HG02610 (cell line): ENCODE measurements around the gene B4GALT3.
"Not testable (repeated sequence)": the region's sequence is repeated elsewhere in the genome, so short reads cannot be mapped to it uniquely, and the experiment has no call there.

Source experiments
- ATAC-seq: cut with Tn5 transposase; IDR thresholded peaks from one replicate; pipeline ENCODE4 v1.9.1; 2021; ENCODE audit warnings: mild to moderate bottlenecking, moderate library complexity; ENCODE audit not compliant: unreplicated experiment

B4GALT3 gene

DNA sequence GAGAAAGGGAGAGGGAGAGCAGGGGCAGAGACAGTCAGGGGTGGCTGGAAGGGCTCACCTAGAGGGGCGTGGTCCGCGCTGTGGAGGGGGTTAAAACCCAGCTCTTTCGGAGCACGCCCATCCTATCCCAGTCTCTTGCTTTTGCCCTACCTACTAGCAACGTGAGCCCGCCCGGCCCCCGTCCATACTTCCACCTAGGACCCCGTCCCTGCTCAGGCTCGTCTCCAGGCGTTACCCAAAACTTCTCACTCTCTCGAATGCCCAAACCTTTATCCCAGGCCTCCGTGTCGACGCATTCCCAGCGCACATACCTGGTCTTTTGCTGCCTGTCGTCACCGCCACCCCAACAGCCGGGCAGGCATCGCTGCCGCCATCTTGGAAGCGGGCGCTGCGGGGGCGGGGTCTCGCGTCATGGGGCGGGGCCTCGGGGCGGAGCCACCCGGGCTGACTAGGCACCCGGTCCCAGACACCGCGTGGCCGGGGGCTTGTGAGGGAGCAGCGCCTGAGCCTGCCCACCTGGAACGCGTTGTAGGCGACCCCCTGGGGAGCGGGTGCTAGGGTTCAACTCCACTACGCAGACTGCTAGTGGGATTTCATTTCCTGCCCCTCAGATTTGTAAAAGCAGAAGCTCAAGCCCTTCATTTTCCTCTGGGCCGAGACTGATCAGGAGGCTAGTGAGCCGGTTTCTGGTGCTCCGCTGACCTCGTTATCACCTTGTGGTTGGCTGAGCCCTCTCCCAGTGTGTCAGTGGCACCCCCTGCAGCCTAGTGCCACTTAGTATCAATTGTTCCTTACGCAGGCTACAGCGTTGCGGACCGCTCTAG lies at the start of gene B4GALT3:
Gene B4GALT3 (minus strand): TSS at position 396 of the 824 bp plus-strand sequence. CDS start 1,447 bp downstream, outside the sequence.
- peak; percentile 79 for ATAC-seq

DNA sequence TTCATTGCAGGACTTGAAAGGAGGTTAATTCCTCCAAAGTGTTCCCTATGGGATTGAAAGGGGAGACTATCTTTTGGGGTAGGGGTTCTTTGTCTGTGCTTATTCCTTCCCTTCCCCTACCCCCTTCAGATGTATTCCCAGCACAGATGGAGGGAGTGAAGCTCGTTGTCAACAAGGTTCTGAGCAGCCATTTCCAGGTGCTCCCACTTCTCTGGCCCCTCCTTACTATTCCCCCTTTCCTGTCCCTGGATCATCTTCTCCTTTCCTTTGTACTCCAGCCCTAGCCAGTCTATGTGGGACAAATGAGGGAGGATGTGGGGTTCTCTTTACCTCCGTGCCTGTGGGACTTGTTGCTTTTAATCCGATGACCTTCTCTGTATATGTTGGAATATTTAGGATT lies 49.5 kb upstream of the B4GALT3 start:
- ATAC-seq, result no peak

DNA sequence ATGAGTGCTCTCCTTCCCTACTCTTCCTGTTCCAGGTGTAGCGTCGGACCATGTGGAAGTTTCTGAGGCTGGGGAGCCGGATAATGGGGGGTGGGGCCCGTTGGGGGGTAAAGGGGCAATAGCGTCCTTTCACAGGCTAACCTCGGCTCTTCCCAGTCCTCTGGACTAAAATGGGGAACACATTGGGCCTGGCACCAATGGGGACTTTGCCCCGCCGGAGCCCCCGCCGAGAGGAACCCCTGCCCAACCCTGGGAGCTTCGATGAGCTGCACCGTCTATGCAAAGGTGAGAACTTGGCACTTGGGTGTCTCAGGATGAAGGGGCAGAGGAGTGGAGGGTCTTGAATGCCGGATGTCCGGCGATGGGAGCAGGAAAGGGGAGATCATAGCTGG lies 49.0 kb upstream of the B4GALT3 start:
- no peak for ATAC-seq

DNA sequence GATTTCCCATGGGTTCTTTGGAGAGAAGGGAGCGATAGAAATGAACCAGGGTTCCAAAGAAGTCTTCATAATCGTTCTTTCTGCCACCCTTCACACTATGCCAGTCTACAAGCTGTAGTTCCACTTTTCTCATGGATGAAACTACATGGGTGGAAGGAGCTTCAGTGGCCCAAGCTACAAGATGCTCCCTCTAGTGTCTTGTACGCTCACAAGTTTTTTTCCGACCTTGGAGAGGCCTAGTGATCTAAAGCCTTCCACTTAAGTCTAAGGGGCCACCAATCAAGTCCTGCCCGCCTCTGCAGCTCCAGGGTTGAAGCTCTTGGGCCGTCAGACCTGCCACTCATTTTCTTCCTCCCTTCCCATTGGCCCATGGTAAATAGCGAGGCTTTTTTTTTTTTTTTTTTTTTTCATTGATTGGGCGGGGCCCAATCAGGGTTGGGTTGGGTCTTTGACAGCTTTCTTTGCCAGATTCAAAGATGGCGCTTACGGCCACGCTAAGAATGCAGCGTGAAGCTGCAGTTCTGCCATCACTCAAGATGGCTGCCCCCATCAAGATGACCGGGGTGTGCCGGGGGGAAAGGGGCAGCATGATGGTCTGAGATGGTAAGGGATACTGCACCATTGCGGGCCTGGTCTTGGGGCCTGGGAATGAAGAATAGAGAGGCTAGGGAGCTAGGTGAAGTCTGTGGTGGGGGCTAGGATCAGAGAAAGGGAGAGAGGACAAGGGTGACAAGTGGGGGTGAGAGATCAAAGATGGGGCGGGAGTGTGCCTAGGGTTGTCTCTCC lies 48.4 kb upstream of the B4GALT3 start, which contains the start of gene TOMM40L:
Gene TOMM40L (plus strand): TSS at position 527 of the 786 bp plus-strand sequence. CDS start 430 bp downstream, outside the sequence.
- ATAC-seq, result peak; percentile 96

DNA sequence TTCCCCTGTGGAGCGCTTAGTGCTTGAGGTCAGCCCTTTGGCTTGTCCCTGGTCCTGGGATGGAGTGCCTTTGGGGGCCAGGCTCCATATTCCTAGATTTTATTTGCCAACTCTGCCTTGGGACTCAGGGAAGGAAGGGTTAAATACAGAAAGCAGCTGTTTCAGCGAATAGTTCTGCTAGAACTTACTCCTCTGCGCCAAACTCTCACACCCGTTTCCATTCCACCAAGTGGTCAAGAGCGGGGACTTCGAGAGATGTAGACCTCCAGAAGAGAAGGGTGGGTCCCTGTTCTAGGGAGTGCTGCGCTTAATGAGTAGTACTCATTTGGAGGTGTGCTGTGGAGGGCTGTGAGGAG lies 47.8 kb upstream of the B4GALT3 start:
- peak; percentile 2 for ATAC-seq

DNA sequence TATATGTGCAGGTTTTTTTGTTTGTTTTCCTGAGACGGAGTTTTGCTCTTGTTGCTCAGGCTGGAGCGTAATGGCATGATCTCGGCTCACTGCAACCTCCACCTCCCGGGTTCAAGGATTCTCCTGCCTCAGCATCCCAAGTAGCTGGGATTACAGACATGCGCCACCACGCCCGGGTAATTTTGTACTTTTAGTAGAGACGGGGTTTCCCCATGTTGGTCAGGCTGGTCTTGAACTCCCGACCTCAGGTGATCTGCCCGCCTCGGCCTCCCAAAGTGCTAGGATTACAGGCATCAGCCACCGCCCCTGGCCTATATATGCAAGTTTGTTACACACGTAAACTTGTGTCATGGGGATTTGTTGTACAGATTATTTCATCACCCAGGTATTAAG lies 47.4 kb upstream of the B4GALT3 start:
- ATAC-seq, result not testable (repeated sequence)

DNA sequence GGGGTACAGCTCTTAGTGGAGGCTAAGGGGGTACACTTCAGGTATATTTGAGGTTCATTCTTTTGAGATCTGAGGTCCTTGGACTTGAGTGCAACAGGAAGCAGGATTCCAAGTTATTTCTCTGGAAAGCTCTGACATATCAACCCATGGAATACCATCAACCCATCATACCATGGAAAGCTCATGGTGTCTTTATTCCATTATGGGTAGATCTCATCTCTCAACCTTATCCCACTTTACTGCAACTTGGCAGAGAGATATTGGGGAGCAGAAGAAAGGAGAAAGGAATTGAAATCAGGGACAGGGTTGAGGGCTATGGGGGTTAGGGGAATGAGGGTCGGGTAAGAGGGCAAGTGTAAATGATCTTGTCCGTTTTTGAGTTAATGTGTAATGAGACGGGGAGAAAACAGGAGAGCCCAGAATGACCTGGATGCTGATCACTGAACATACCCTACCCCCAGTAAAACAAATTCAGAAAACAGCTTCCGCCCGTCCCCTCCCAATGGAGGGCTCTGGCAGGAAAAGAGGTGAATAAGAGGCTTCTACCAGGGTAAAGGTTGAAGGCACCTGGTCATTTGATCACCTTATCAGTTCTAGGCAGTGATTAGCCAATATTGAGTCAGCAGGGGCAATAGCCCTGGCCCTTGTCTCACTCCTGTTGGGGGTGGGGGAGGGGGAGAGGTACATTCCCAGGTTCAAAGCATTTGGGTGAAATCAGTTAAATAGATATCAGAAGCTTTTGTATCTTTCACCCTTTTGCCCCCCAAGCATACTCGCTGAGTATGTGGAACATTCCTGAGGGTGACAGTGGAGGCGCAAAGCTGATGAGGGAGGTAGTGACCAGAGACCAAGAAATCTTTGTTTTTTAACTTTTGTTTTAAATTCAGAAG lies 46.7 kb upstream of the B4GALT3 start:
- no peak for ATAC-seq

DNA sequence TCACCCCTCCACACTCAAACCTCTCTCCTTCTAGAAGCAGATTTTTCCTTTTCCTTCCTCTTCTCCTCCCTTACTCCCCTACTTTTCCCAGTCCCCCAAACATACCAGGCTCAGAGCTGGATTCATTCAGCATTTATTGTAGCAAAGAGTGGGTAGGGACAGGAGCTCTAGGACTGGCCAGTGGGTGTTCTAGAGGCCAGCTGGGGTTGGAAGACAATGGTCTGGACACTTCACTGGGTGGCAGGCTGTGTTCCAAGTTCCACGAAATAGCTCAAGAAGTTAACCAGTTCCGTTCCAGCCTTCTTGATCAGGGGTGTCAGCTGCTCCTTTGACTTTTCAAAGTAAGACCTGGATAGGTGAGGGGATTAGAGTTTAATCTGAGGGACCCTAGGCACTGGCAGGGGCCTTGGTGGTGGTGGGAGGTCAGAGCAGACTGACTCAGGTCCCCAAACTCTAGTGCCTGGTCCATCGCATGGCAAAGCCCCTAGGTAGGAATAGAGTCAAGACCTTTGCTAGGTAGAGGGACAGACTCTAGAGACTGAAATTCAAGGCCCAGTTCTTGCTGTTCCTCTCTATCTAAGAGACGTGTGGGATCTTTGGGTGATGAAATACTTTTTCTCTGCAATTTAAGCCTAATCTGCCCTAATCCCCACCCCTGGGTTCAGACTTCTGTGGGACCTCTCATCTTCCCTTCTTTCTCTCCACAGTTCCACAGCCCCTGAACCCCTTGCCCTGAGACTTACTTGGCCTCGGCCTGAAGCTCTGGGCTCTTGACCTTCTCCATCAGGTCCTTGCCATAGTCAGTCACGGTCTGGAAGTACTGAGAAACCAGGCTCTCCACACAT lies 45.1 kb upstream of the B4GALT3 start:
- ATAC-seq, result no peak

DNA sequence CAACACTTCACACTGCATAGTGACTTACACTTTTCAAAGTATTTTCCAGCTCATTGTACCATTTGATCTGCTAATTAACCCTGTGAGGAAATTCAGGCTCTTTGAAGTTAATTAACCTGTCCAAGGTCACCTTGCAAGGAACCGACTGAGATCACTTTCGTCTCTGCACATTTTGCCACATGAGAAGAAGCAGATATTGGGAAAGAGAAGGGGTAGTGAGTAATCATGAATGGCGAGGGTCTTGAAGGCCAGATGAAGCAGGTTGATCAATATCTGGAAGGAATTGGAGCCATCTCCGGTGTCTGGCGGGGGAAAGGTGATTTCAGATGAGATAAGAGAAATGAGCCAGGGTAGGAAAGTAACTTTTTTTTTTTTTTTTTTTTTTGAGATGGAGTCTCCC lies 42.7 kb upstream of the B4GALT3 start:
- no peak for ATAC-seq

DNA sequence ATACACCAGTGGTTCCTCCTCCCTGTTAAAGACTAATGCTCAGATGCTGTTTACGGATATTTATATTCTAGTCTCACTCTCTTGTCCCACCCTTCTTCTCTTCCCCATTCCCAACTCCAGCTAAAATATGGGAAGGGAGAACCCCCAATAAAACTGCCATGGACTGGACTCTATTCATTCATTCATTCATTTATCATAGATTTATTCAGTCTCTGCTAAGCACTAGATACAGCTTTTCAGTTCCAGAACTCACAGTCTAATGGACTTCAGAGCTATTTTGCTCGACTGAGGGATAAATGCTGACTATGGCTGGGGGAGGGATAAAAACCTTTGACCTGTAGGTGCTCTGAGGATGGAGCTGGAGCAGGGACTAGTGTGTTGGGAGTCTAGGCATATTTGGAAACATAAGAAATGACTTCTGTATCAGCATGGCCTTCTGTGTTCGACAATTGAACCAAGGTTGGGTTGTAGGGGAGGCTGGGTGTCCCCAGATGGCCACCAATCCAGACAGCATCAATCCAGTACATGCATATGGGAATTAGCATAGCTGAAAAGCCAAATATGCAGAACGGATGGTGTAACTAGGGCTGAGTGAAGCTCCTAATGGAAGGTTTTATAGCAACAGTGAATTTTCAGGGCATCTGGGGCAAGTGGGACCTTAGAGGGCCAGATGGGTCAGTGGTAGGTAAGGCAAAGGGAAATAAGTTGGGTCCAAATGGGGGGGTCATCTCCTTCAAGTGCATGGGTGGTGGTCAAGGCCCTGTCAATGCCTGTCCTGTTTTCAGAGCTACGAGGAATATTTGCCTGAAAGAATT lies 42.0 kb upstream of the B4GALT3 start:
- ATAC-seq, result no peak

DNA sequence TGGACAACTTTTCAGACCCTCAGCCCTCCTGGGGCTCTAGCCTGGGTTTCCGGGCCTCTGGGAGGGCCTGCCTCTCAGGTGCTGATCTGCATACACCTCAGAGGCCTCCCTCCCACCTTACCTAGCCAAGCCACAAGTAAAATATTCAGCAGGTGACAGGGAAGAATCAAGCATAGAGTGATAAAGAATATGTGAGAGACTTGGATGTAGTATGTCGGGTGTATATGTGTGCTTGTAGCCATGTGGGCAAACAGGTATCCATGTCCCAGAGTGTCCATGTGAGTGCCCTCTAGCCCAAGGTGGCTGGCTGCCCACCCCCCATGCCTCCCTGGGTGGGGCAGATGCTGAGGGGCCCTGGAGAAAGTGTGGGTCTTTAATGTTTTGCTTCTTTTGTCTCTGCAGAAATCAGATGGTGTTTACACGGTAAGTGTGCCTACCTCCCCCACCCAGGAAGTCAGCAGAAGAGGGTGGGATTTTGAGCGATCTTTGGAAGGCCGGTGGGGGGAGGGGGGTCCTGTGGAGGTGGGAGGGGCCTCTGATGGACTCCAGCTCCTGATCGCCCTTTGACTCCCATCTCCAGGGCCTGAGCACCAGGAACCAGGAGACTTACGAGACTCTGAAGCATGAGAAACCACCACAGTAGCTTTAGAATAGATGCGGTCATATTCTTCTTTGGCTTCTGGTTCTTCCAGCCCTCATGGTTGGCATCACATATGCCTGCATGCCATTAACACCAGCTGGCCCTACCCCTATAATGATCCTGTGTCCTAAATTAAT lies 41.2 kb upstream of the B4GALT3 start:
- ATAC-seq, result no peak

DNA sequence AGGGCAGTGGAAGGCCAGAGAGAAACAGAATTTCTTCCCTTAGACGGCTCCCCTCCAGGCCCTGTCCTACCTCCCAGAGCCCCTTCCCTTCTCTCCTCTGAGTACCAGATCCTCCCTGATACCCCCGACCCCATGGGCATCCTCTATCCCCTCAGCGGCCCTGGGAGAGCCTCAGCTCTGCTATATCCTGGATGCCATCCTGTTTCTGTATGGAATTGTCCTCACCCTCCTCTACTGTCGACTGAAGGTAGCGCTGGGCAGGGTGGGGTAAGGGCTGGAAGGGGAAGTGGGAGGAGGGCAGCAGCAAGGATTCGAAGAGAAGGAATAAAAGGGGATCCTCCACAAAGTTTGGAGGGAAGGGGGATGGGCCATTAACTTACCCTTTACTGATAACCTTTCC lies 40.5 kb upstream of the B4GALT3 start:
- ATAC-seq, result no peak

DNA sequence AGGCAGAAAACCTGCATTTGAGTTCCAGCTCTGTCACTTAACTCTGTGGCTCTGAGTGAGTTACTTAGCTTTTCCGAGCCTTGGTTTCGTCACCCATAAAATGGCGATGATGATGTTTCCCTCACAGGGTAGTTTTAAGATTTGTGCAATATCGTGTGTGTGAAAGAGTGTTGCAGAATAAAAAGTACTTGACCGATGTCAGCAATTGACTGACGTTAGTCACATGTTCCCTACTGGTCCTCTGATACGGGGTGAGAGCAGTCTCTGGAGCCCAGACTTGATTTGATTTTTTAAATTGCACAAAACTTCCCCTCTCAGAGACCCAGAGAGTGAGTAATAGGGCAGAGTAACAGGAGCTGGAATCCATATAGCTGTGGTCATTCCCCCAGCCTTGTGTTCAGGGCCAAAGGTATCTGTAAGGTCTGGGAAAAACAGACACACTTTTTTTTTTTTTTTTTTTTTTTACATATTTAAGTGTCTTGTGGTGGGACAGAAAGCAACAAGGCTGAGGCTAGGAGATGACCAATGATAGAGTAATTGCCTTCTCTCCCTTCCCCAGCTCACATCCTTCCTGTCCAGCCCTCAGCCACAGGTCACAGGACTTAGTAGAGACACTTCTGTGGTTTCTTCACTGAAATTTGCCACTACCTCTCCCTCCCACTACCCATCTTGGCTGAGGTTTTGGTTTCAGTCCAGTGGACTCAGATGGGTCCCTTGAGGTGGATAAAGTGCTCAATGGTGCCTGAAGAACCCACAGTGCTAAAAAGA lies 39.8 kb upstream of the B4GALT3 start:
- peak; percentile 78 for ATAC-seq

DNA sequence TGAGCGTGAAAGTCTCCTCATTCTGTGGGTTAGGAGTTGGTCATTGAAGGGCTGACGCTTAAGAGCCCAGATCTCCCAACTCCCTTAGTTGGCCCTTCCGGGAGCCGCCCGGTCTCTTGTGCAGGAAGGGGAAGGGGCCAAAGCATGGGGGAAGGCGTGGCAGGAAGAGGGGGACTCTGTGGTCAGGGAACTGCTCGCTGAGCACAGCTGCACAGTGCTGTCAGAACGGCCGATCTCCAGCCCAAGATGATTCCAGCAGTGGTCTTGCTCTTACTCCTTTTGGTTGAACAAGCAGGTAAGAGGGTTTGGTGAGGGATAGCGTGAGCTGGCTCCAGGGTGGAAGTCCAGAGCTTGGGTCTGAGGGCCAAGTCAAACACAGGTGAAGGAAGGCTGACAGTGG lies 37.8 kb upstream of the B4GALT3 start, which contains the start of gene FCER1G:
Gene FCER1G (plus strand): TSS at position 220 of the 400 bp plus-strand sequence. CDS start 27 bp downstream, at position 247.
- no peak for ATAC-seq

DNA sequence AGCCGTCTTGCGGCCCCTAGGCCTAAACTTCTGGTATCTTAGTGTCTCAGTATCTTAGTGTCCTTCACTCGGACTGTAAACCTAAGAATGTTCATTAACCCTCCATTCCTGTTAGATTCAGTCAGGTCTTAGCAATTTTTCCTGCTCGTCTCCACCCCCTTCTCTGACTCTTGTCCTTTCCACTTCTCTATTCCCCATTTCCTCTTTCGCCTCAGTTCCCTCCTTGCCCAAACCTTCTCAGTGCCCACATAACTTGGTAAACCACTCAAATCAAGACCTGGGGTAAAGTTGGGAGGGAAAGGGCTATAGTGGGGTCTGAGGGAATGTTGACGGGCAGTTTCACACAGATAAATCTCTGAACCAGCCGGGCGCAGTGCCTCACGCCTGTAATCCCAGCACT lies 37.1 kb upstream of the B4GALT3 start:
- ATAC-seq, result no peak

DNA sequence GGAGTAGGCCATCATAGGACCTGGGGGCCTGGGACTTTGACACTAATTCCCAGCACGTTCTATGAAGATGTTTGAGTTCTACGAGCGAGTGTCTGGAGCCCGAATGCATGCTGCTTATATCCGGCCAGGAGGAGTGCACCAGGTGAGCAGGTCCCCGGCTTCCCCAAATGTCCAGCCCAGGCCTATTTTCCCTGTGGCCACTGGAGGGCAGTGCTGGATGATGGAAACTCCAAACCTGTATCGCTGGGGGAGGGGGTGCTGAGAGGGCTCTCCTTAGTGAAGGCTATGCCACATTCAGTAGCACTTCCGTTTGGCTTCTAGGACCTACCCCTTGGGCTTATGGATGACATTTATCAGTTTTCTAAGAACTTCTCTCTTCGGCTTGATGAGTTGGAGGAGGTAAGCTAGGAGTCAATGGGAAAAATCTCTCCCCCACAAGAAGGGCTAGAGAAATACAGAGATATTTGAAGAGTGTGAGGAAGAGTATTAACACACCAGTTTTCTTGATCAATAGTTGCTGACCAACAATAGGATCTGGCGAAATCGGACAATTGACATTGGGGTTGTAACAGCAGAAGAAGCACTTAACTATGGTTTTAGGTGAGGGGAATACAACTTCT lies 32.6 kb upstream of the B4GALT3 start:
- peak; percentile 66 for ATAC-seq

DNA sequence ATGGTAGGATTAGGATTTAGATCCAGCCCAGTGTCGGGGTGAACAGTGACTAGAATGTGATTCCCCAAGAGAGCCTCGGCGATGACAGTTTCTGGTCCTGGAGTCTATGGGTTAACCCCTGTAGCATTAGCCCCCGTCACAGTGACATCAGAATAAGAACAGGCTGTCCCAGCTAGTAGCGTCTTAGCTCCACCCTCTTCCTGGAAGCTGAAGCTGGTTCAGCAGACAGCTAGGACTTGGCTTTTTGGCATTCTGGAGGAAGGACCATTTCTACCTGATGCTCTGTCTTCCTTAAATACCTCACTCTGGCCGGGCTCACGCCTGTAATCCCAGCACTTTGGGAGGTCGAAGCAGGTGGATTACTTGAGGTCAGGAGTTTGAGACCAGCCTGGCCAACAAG lies 29.9 kb upstream of the B4GALT3 start:
- ATAC-seq, result no peak
